Stomach (tissue), 4 donors: ENCODE results near the gene NOVA2.

ENCODE experiments used
- POLR2AphosphoS5 ChIP-seq, 3 donors: sonication (generic); formaldehyde crosslinking; IDR thresholded peaks; one replicate each; pipeline ENCODE4 v1.6.1; 2016; ENCODE audit warnings: antibody characterized with exemption in 3 of 3
- TF ChIP-seq, protein P1 (sequence below), 7 experiments: fragments of 450-650 bp in 4 of 7; fragments of 200-600 bp in 3 of 7; sonication (generic) in 3 of 7; IDR thresholded peaks; one replicate each; pipeline ENCODE4 v1.5.1; 2016 to 2019; ENCODE audit warnings: antibody characterized with exemption in 7 of 7, control low read depth in 2 of 7, mild to moderate bottlenecking in 1 of 7

DNA sequence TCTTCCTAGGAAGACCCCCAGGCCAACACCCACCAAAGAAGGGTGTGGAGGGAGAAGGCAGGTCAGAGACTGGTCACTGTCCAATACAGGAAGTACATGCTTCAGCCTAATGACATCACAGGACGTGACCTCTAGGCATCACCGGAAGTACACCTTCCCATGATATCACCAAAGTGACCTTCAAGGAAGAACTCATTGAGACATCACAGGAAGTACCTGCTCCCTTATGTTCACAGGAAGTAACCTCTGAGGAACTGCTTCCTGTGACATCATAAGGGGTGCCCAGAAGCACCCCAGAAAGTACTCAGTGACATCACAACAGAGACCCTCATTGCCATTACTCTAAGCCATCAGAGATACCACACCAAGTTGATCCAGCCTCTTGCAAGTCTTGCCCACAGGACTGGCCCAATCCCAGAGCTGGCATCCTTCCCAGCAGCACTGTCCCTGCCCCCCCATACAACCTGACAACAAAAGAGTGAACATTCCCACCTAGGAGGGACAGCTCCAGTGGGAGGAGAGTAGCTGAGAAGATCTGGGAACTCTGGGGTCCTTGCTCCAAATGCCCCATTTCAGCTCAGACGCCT, 34.8 kb downstream of the NOVA2 start:
- no peak for TF ChIP-seq POLR2AphosphoS5 (IDR thresholded peaks at IDR 0.05)
- TF ChIP-seq, protein P1, sequence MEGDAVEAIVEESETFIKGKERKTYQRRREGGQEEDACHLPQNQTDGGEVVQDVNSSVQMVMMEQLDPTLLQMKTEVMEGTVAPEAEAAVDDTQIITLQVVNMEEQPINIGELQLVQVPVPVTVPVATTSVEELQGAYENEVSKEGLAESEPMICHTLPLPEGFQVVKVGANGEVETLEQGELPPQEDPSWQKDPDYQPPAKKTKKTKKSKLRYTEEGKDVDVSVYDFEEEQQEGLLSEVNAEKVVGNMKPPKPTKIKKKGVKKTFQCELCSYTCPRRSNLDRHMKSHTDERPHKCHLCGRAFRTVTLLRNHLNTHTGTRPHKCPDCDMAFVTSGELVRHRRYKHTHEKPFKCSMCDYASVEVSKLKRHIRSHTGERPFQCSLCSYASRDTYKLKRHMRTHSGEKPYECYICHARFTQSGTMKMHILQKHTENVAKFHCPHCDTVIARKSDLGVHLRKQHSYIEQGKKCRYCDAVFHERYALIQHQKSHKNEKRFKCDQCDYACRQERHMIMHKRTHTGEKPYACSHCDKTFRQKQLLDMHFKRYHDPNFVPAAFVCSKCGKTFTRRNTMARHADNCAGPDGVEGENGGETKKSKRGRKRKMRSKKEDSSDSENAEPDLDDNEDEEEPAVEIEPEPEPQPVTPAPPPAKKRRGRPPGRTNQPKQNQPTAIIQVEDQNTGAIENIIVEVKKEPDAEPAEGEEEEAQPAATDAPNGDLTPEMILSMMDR (IDR thresholded peaks at IDR 0.05) = no peak
